HG02884 (cell line): ENCODE results near the gene MYH14.

Source experiments
- ATAC-seq: cut with Tn5 transposase; IDR thresholded peaks from one replicate; pipeline ENCODE4 v1.9.1; 2021; ENCODE audit warnings: mild to moderate bottlenecking, moderate library complexity; ENCODE audit not compliant: unreplicated experiment

Gene MYH14

DNA sequence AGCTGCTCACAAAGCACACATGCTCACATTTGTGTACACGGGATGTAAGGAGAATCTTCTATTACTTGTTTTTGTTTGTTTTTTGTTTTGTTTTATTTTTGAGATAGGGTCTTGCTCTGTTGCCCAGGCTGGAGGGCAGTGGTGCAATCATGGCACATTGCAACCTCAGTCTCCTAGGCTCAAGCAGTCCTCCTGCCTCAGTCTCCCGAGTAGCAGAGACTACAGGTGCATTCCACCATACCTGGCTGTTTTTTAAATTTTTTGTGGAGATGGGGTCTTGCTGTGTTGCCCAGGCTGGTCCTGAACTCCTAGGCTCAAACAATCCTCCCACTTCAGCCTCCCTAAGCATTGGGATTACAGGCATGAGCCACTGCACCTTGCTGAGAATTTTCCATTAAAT lies 83.9 kb downstream of the MYH14 start:
- no peak for ATAC-seq

DNA sequence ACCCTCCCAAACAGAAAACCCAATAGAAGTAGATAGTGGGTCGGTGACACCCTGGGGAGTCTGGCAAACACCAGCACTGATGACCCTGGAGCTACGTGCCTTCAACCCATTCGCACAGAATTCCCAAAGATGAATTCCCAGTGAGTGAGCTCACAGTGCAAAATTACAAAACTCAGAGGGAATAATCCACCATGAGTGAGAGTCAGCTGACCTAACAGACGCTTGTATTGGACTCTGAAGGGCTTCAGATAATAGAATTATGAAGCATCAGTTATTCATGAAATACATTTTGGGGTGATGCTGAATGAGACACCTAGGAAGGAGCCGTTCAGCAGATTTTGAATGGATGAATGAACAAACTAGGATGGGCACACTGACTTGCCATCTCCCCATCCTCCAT lies 85.5 kb downstream of the MYH14 start:
- no peak for ATAC-seq

DNA sequence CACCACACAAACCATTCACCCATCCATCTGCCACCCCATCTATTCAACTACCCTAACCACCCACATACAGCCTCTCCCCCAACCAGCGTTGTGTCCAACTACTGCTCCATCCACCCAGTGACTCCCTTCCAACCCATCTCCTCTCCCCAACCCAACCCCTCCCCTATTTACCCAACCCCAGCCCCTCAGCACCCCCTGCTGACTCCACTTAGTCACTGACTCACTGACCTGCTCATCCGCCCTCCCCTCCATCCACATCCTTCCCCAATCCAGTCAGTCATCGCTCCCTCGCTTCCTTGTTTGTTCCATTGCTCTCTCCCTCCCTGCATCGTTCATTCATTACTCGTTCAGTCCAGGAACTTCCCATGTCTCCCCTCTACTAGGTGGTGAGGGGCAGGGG lies 86.6 kb downstream of the MYH14 start:
- ATAC-seq: no peak

DNA sequence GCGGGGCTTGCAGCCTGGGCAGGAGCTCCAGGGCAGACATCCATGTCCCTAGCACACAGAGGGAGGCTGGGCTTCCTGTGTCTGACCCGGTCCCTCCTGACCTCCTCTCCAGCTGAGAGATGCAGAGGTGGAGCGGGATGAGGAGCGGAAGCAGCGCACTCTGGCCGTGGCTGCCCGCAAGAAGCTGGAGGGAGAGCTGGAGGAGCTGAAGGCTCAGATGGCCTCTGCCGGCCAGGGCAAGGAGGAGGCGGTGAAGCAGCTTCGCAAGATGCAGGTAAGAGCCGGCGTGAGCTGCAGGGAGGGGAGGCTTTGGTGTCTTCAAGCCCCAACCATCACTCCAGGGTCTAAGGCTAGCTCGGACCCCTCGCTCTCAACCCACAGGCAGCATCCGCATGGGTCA lies 87.4 kb downstream of the MYH14 start:
- no peak for ATAC-seq

DNA sequence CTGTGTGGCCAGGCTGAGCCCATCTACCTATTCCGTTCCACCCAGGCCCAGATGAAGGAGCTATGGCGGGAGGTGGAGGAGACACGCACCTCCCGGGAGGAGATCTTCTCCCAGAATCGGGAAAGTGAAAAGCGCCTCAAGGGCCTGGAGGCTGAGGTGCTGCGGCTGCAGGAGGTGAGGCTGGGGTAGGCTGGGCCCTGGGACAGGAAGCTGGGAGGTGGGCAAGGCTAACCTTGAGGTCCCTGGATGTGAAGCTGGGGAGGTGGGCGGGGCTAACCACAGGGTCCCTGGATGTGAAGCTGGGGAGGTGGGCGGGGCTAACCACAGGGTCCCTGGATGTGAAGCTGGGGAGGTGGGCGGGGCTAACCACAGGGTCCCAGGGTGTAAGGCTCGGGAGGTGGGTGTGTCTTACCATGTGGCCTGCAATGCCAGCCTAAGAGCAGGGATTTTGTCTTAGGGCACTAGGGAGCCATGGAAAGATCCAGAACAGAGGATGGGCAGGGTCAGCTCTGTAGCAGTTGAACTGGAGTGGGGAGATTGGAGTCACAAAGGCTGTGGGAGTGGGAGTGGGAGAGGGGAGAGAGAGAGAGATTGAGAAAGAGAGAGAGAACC lies 88.9 kb downstream of the MYH14 start:
- no peak for ATAC-seq

DNA sequence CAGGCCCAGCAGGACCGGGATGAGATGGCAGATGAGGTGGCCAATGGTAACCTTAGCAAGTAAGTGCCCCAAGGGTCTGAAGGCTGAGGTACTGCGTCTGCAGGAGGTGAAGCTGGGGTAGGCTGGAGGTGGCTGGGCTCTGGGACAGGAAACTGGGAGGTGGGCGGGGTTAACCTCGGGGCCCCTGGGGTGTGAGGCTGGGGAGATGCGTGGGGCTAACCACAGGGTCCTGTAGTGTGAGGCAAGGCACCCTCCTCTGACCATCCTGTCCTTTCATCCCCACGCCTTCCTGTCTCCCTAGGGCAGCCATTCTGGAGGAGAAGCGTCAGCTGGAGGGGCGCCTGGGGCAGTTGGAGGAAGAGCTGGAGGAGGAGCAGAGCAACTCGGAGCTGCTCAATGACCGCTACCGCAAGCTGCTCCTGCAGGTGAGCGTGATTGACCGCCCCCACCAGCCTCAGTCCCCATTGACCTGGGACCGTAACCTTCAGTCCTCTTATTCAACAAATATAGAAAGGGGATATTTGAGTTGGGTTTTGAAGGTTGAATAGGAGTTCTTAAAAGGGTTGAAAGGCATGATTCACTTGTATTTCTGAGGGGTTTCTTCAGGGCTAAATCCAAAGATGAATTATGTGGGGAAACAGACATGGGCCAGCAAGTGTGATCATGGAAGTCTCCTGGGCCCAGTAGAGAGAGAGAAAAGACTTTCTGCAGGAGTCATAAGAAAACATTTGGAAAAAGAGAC lies 90.0 kb downstream of the MYH14 start:
- ATAC-seq: no peak

DNA sequence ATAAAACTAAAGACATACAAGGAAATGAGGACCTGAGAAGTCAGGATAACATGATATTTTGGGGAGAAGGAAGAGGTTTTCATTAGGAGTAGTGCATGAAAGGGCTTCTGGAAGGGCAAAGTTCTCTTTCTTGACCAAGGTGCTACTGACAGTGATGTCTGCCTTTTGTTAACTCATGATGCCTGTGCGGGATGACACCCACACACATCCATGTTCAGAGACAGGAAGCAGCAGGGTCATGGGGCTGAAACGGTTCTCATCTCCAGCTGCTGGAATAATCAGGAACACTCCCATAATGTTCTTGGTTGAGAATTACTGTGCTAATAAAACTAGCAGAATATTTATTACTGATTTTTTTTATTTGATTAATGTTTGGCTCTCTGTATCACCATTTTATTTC lies 96.6 kb downstream of the MYH14 start:
- no peak for ATAC-seq

DNA sequence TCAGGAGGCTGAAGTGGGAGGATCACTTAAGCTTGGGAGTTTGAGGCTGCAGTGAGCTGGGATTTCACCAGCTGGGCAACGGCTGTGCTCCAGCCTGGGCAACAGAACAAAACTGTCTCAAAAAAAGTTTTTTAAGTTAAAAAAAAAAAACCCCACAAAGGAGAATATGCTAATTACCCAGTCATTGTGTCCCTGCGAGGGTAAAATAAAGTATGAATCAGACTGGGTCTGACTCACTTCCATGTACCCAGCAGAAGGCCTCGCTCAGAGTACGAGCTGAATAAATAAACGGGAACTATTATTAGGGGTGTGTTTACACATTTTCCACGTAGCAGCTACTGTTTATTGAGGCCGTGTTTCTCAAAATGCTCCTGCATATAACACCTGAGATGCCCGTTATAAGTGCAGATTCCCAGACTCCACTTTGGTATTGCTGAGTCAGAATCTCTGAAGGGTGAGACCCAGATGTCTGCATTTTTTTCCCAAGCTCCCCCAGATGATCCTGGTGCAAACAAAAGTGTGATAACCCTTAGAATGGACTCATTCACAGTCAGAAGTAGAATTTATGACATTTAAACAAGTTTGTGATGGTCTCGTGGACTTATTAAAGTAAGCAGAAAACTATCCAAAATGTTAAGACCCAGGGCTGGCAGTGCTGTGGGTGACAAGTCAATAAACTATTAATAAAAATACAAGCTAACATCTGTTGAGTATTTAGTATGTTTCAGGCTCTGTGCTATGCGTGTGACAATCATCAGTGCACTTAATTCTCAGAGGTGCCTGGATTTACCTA lies 97.6 kb downstream of the MYH14 start:
- ATAC-seq: no peak

DNA sequence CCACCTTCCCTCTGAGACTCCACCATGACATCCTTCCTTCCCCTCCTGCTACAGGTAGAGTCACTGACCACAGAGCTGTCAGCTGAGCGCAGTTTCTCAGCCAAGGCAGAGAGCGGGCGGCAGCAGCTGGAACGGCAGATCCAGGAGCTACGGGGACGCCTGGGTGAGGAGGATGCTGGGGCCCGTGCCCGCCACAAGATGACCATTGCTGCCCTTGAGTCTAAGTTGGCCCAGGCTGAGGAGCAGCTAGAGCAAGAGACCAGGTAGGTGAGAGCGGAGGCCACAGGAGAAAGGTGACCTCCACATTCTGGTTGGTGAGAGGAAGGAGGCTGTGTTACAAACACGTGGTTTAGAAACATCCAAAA lies 98.2 kb downstream of the MYH14 start:
- ATAC-seq: no peak

DNA sequence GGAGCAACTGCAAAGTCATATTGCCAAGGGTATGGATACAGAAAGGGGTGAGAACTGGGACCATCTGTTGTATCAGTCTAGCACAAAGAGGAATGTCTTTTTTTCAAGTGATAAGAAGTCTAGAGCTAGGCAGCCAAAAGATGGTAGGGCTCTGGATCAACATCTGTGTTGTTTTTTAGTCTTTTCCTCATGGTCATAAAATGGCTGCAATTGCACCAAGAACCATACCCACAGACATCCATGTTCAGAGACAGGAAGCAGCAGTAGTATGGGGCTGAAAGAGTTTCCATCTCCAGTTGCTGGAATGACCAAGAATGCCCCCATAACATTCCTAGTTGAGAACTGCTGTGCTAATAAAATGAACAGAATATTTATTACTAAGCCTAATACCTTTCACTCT lies 100.1 kb downstream of the MYH14 start:
- ATAC-seq: no peak

DNA sequence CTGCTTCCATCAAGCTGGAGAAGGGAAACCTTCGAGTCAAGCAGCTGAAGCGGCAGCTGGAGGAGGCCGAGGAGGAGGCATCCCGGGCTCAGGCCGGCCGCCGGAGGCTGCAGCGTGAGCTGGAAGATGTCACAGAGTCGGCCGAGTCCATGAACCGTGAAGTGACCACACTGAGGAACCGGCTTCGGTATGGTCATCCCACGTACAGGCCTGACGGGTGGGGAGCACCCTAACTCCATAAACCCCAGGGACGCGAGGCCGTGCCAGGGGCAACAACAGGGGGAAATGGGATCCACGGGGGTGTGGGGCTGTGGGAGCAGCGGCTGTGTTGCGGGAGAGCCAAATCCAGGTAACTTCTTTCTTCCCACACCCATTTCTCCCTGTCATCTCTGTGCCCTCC lies 105.6 kb downstream of the MYH14 start:
- no peak for ATAC-seq

DNA sequence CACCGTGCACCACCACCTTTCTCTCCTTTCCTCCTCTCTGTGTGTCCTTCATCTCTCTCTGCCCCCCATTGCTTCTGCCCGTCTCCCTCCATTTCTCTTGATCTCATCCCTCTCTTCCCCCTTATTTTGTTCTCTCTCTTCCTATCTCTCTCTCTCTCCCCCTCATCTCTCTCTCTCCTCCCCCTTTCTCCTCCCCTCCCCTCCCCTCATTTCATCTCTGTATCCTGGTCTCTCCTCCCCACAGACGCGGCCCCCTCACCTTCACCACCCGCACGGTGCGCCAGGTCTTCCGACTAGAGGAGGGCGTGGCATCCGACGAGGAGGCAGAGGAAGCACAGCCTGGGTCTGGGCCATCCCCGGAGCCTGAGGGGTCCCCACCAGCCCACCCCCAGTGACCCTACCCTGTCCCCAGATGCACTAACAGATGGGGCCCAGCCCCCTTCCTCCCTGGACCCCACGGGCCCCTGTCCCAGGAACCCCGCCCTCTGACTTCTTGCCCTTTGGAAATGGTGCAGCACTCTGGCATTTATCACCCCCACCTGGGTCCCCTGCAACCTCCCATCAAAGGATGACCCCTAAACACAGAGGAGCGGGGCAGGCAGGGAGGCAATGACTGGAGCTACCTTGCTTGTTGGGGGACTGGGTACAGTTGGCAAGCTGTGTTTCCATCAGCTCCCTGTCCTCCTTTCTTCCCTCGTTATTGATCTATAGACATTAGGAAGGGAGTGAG lies 106.1 kb downstream of the MYH14 start:
- no peak for ATAC-seq

DNA sequence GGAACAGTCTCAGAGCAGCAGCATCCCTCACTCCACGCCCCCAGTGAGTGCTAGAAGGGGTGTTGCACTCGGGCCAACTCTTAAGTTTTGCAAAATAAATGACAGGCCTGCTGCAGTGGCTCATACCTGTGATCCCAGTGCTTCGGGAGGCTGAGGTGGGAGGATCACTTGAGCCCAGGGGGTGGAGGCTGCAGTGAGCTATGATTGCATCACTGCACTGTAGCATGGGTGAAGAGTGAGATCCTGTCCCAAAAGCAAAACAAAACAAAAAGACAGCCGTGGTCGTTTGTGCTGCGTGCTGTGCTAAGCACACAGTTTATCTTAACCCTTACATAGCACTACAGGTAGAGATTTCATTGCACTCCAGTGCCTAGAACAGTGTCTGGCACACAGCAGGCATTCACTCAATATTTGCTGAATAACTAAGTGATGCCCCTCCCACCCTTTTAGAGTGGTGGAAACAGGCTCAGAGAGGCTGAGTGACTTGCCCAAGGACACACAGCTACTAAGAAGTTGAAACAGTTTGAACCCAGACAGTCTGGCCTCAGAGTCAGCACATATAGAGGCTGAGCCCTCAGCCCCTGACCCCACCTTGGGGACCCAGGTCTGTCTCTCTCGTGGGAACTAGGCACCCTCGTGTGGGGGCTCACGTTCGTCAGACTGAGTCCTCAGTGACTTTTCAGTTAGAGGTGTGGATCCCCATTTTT lies 107.5 kb downstream of the MYH14 start:
- no peak for ATAC-seq

DNA sequence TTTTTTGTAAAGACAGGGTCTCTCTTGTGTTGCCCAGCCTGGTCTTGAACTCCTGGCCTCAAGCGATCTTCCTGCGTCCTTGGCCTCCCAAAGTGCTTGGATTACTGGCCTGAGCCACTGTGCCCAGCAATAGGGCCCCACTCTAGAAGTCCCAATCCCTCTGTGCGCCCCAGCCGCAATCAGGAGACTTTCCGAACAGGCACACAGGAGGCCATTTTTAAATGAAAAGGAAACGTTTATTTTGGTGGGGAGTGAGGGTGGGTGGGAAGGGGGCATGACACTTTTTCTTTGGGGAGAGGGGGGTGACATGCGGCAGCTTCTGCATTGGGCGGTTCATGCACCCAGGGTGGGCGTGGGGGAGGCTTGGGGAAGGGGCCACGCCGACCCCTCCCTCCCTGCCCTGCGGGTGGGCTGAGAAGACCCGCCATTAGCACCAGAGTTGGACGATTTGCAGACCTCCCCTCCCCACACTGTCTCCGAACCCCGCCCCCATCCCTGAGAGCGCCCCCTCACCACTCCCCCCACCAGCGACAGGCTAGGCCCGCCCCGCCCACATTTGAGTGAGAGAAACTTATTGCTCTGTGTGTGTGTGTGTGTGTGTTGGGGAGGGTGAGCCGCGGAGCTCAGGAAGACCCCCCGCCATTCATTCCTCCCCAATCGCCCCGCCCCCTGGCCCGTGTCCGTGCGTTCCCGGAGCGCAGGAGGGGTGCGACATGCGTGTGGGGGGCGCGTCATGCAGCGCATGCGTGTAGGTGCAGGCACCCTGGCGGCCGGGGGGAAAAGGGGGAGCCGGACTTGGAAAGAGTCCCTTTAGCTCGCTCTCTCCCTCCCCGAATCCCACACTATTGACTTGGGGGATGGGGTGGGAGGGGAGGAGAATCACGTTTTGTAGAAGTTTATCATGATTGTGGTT lies 108.6 kb downstream of the MYH14 start:
- ATAC-seq: no peak

DNA sequence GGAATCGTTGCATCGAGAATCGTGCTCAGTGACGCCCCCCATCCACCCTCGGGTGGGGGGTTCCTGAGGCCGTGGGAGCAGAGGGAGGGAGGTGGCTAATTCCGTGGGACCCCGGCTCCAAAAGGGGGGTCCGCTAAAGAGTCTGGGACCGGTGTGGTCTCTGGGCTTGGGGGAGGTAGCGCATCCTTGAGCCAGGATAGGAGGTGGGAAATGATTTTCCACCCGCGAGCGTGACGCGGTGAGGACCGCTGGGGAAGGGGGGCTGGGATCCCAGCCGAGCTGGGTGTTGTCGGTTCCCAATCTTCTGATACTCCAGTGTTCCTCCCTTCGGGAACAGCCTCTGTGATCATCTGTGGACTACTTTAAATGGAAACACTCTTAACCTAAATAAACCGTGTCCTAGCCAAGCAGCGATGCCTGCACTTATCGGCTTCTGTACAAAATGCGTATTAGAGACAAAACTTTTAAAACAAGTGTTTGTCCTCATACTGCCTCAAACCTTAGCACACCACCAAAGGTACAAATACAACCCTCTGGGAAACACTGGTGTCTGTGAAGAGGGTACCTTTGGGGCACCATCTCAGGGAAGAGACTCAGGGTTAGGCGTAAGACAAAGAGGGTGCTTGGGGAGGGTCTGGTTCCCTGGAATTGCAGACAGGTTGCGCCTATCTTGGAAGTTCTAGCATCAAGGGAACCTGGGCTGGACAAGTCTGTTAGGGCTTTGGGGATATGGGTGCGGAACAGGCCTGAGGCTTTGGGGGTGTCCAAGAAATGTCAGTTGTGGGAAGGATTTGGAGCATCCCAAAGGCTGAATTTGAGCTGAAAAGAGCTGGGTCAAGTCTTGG lies 109.8 kb downstream of the MYH14 start:
- ATAC-seq: no peak

DNA sequence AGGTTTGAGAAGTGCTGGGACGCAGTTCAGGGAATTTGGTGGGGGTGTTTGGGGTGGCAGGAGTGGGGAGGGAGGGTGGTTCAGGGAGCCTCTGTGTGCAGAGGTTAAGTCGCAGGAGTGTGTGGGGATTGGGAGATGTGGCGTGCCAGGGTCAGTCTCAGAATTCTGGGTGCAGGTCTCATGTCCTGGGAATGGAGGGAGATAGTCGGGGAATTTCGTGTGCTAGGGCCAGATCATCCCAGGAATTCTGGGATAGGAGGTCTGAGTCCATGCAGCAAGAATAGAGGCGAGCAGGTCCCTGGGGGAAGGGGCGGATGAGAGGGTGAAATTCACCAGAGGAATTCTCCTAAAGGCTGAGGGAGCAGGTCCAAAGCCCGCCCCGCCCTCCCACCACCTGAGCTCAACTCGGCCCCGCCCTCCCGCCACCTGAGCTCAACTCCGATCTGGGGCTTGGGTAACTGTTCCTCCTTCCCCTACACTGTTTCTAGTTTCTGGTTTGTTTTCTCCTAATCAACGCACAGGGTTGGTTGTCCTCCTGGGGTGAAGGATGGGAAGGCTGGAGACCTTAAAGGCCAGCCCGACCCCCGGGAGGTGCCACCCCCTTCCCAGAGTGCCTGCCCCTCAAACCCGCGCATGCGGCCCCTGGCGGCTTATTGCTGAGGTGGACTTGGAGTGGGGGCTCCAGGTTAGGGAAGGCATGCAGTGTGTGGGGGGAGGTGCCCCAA lies 110.6 kb downstream of the MYH14 start:
- ATAC-seq: no peak

DNA sequence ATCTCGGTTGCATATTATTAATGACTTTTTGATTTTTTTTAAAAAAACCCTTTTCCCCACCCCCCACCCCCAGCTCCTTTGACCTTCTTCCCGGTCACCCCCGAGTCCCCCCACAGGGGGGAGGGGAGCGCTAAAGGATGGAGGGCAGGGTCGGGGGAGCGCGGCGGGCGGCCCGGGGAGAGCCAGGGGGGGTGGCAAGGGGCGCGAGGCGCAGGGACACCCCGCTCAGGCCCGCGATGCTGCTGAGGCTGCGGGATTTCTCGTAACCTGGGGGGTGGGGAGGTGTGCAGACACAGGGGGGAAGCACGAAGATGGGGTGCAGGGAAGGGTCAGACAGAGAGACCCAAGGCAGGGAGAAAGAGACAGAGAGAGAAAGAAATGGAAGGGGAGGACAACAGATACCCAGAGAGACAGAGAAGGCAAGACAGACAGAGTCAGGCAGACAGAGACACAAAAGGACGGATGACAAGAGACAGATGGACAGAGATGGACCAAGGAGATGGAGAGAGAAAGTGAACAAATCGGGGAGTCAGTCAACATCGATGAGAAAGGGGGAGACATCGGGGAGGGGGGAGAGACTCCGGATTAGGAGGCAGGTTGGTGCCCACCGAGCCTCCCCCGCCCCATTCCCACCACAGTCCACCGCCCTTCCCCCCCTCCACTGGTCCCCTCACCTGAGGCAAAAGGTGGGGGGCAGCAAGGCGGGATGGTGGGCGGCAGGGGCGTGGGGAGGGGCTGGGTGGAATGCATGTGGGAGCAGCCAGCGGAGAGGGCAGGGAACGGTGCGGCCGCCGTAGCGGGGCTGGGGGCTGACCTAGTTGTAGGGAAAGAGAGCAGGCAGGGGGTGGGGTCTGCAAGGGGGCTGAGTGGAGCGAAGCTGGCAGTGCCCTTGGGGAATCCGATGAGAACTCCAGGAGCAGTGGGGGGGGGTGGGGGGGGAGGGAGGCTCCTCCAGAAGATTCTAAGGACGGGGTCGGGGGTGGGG lies 111.6 kb downstream of the MYH14 start:
- ATAC-seq: no peak
